A549 (cell line): Measurements from ENCODE around the gene SLC25A10. TPM values are rescaled to one million over a fixed set of nuclear protein-coding genes. Genes with fewer than 3 reads are reported as not detected.

Experiments
- ATAC-seq, 2 experiments: fragments of 200-7000 bp in 1 of 2; fragments of >200 bp in 1 of 2; cut with Nextera tagmentation in 1 of 2; cut with Tn5 transposase in 1 of 2; 3 replicates each; pipeline versions ENCODE4 v1.8.0 to v1.9.1; 2018 to 2020; ENCODE audit warnings: mild to moderate bottlenecking in 1 of 2, moderate library complexity in 1 of 2
- CTCF ChIA-PET: fragments of 300-600 bp; sonication (Branson Sonifier 250); formaldehyde crosslinking; extraction: SDS; loops from one replicate; lab custom pipeline; 2021; ENCODE audit warnings: antibody characterized with exemption, inconsistent platforms; lab: Yijun Ruan, JAX
- POLR2A ChIA-PET: fragments of 350-600 bp; formaldehyde crosslinking; extraction: SDS; loops from one replicate; lab custom pipeline; 2021; ENCODE audit warnings: antibody characterized with exemption, inconsistent platforms; lab: Yijun Ruan, JAX
- DNase-seq, 2 experiments: peaks; one replicate each; pipeline versions ENCODE4 v3.0.0 to v3.0.0-alpha.2; 2011 to 2016; ENCODE audit warnings: low read depth in 1 of 2, low spot score in 1 of 2
- FAIRE-seq: peaks from 2 replicates; lab custom pipeline; 2011; peaks lifted over from hg19 to GRCh38; lab: Jason Lieb, UNC
- H3K27ac ChIP-seq, 2 experiments: fragments of >200 bp; sonication (Bioruptor Twin); formaldehyde crosslinking; 3 replicates each; pipeline ENCODE4 v1.5.1; 2016 to 2017
- H3K4me1 ChIP-seq: fragments of >200 bp; sonication (Bioruptor Twin); formaldehyde crosslinking; 3 replicates; pipeline ENCODE4 v1.6.1; 2016
- H3K4me2 ChIP-seq: fragments of >200 bp; sonication (Bioruptor Twin); formaldehyde crosslinking; 3 replicates; pipeline ENCODE4 v1.6.1; 2016
- H3K4me3 ChIP-seq: fragments of >200 bp; sonication (Bioruptor Twin); formaldehyde crosslinking; 3 replicates; pipeline ENCODE4 v1.5.1; 2016
- H3K9me3 ChIP-seq: fragments of >200 bp; sonication (Bioruptor Twin); formaldehyde crosslinking; 3 replicates; pipeline ENCODE4 v1.6.1; 2016
- CBX2 ChIP-seq: fragments of 200-600 bp; sonication (generic); IDR thresholded peaks from 2 replicates; pipeline ENCODE4 v1.6.1; 2016; ENCODE audit warnings: low read depth, mild to moderate bottlenecking, borderline replicate concordance
- CHD2 ChIP-seq: fragments of 150-350 bp; IDR thresholded peaks from 2 replicates; pipeline ENCODE4 v1.6.1; 2014; ENCODE audit warnings: low read length; ENCODE audit not compliant: partially characterized antibody
- ESRRA ChIP-seq: fragments of 150-350 bp; IDR thresholded peaks from 2 replicates; pipeline ENCODE4 v1.6.1; 2014; ENCODE audit warnings: mild to moderate bottlenecking, low read length, borderline replicate concordance
- FOSB ChIP-seq: fragments of 250-450 bp; sonication (Bioruptor Pico); IDR thresholded peaks from 2 replicates; pipeline ENCODE4 v1.5.0; 2020; ENCODE audit warnings: mild to moderate bottlenecking, moderate library complexity
- FOXS1 ChIP-seq: fragments of 250-450 bp; sonication (Bioruptor Pico); IDR thresholded peaks from 2 replicates; pipeline ENCODE4 v1.5.0; 2020; ENCODE audit warnings: mild to moderate bottlenecking, moderate library complexity
- HOXA7 ChIP-seq: fragments of 250-450 bp; sonication (Bioruptor Pico); IDR thresholded peaks from 2 replicates; pipeline ENCODE4 v1.5.0; 2020; ENCODE audit warnings: mild to moderate bottlenecking, moderate library complexity
- HOXB5 ChIP-seq: fragments of 250-450 bp; sonication (Bioruptor Pico); IDR thresholded peaks from 2 replicates; pipeline ENCODE4 v1.5.0; 2020; ENCODE audit warnings: mild to moderate bottlenecking, moderate library complexity
- KDM5A ChIP-seq: fragments of 200-600 bp; sonication (generic); IDR thresholded peaks from 2 replicates; pipeline ENCODE4 v1.6.1; 2016; ENCODE audit warnings: antibody characterized with exemption, mild to moderate bottlenecking
- MAZ ChIP-seq: fragments of 150-350 bp; IDR thresholded peaks from 2 replicates; pipeline ENCODE4 v1.6.1; 2014; ENCODE audit warnings: antibody characterized with exemption, low read depth, low read length, borderline replicate concordance
- RFX5 ChIP-seq: fragments of 450-650 bp; IDR thresholded peaks from 2 replicates; pipeline ENCODE4 v1.7.1; 2014; ENCODE audit warnings: antibody characterized with exemption, mild to moderate bottlenecking, moderate library complexity
- WGBS: methylation state at CpG from one replicate; pipeline ENCODE4 v1.1.6; 2017; ENCODE audit errors: missing lambda C conversion rate; 5-methylcytosine and 5-hydroxymethylcytosine counted together
- polyA plus RNA-seq, 4 experiments: library from polyadenylated mRNA; depleted of rRNA in 3 of 4; stranded (reverse); fragments of >200 nt; fragmentation: RNase III in 1 of 4; extraction: RNeasy Plus Mini Kit Qiagen cat#74134 plus additional on column Dnase treatment in 1 of 4; gene quantifications; 2 replicates in 3 of 4; 3 replicates in 1 of 4; pipeline ENCODE4 v1.2.3, GENCODE V29; 2011 to 2017
- TF ChIP-seq, protein P1 (sequence below): fragments of >200 bp; sonication (Bioruptor Twin); formaldehyde crosslinking; IDR thresholded peaks from 3 replicates; pipeline ENCODE4 v1.5.1; 2016
- TF ChIP-seq, protein P2 (sequence below): fragments of >200 bp; sonication (Bioruptor Twin); formaldehyde crosslinking; IDR thresholded peaks from 3 replicates; pipeline ENCODE4 v1.6.1; 2016
- TF ChIP-seq, protein P3 (sequence below): fragments of 250-450 bp; sonication (Bioruptor Pico); IDR thresholded peaks from 2 replicates; pipeline ENCODE4 v1.5.0; 2021; ENCODE audit warnings: mild to moderate bottlenecking, moderate library complexity, borderline replicate concordance
- TF ChIP-seq, protein P4 (sequence below): fragments of 200-600 bp; sonication (generic); IDR thresholded peaks from 2 replicates; pipeline ENCODE4 v1.6.1; 2016; ENCODE audit warnings: antibody characterized with exemption, mild to moderate bottlenecking, moderate library complexity
- TF ChIP-seq, protein P5 (sequence below): IDR thresholded peaks from 2 replicates; pipeline ENCODE4 v1.6.1; 2012; ENCODE audit warnings: low read depth, borderline replicate concordance

Gene SLC25A10
- polyA plus RNA-seq, 2 of the 4 experiments (the other 2 are of a cell fraction), result 20.0 to 47.0 TPM

DNA sequence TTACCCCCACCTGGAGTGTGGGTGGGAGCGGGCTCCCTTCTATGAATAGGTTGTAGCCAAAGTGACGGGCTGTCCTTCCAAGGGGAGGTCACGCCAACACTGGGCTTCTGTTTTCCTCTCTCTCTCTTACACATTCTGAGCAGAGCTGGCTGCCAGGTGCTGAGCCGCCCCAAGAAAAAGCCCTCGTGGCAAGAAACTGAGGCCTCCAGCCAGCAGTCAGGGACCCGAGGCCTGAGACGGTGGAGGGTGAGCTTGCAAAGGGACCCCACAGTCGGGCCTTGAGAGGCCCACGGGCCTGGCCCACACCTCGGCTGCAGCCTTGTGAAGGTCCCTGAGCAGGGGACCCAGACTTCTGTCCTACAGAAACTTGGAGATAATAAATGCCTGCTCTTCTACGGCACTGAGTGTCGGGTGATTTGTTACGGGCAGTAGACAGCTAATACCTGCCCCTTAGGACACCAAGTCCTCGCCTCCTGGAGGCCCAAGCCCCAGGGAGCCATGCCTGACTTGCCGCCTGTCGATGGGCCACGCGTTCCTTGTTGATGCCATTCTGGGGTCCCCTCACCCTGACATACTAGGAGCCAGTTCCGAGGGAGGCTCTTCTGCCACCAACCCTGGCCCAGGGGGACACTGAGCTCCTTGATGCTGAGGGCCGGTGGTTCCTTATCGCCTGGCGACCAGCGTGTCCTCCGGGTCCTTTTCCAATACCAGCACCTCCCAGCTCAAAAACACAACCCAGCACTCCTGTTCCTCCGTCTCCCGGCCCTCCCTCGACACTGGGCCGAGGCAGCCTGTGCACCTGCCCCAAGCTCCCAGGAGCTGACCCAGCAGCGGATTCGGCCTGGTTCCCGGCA is 26.1 kb downstream of the SLC25A10 start:
- Histone ChIP-seq H3K27ac (no peak overlapping the region), H3K4me1 (peaks cover 17% of the 10 kb centered on the region), H3K9me3 (no peaks in the 10 kb centered on the region), H3K4me3 (no peak overlapping the region), H3K4me2 (no peak overlapping the region)
- whole genome bisulfite sequencing, result 86% methylated on average over 31 of the region's 31 CpGs
- CTCF ChIA-PET, result interaction anchor here (1.1 to 1.5 kb wide), 4 partner anchors 26 to 128 kb away, joined by 3 to 4 read pairs (median 4); no protein-coding TSS in a partner anchor
- TF ChIP-seq HOXB5 (CRISPR knock-in tag), result no peak
- TF ChIP-seq CBX2, result no peak
- TF ChIP-seq, protein P1, sequence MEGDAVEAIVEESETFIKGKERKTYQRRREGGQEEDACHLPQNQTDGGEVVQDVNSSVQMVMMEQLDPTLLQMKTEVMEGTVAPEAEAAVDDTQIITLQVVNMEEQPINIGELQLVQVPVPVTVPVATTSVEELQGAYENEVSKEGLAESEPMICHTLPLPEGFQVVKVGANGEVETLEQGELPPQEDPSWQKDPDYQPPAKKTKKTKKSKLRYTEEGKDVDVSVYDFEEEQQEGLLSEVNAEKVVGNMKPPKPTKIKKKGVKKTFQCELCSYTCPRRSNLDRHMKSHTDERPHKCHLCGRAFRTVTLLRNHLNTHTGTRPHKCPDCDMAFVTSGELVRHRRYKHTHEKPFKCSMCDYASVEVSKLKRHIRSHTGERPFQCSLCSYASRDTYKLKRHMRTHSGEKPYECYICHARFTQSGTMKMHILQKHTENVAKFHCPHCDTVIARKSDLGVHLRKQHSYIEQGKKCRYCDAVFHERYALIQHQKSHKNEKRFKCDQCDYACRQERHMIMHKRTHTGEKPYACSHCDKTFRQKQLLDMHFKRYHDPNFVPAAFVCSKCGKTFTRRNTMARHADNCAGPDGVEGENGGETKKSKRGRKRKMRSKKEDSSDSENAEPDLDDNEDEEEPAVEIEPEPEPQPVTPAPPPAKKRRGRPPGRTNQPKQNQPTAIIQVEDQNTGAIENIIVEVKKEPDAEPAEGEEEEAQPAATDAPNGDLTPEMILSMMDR, result no peak
- TF ChIP-seq, protein P2, sequence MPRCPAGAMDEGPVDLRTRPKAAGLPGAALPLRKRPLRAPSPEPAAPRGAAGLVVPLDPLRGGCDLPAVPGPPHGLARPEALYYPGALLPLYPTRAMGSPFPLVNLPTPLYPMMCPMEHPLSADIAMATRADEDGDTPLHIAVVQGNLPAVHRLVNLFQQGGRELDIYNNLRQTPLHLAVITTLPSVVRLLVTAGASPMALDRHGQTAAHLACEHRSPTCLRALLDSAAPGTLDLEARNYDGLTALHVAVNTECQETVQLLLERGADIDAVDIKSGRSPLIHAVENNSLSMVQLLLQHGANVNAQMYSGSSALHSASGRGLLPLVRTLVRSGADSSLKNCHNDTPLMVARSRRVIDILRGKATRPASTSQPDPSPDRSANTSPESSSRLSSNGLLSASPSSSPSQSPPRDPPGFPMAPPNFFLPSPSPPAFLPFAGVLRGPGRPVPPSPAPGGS, result no peak
- TF ChIP-seq KDM5A, result no peak
- no peak for TF ChIP-seq FOXS1
- no peak for TF ChIP-seq CHD2
- no peak for TF ChIP-seq HOXA7 (CRISPR knock-in tag)
- TF ChIP-seq, protein P3, sequence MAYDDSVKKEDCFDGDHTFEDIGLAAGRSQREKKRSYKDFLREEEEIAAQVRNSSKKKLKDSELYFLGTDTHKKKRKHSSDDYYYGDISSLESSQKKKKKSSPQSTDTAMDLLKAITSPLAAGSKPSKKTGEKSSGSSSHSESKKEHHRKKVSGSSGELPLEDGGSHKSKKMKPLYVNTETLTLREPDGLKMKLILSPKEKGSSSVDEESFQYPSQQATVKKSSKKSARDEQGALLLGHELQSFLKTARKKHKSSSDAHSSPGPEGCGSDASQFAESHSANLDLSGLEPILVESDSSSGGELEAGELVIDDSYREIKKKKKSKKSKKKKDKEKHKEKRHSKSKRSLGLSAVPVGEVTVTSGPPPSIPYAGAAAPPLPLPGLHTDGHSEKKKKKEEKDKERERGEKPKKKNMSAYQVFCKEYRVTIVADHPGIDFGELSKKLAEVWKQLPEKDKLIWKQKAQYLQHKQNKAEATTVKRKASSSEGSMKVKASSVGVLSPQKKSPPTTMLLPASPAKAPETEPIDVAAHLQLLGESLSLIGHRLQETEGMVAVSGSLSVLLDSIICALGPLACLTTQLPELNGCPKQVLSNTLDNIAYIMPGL (CRISPR knock-in tag), result no peak
- no peak for TF ChIP-seq MAZ
- TF ChIP-seq, protein P4, sequence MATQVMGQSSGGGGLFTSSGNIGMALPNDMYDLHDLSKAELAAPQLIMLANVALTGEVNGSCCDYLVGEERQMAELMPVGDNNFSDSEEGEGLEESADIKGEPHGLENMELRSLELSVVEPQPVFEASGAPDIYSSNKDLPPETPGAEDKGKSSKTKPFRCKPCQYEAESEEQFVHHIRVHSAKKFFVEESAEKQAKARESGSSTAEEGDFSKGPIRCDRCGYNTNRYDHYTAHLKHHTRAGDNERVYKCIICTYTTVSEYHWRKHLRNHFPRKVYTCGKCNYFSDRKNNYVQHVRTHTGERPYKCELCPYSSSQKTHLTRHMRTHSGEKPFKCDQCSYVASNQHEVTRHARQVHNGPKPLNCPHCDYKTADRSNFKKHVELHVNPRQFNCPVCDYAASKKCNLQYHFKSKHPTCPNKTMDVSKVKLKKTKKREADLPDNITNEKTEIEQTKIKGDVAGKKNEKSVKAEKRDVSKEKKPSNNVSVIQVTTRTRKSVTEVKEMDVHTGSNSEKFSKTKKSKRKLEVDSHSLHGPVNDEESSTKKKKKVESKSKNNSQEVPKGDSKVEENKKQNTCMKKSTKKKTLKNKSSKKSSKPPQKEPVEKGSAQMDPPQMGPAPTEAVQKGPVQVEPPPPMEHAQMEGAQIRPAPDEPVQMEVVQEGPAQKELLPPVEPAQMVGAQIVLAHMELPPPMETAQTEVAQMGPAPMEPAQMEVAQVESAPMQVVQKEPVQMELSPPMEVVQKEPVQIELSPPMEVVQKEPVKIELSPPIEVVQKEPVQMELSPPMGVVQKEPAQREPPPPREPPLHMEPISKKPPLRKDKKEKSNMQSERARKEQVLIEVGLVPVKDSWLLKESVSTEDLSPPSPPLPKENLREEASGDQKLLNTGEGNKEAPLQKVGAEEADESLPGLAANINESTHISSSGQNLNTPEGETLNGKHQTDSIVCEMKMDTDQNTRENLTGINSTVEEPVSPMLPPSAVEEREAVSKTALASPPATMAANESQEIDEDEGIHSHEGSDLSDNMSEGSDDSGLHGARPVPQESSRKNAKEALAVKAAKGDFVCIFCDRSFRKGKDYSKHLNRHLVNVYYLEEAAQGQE, result no peak
- no peak for TF ChIP-seq ESRRA
- TF ChIP-seq RFX5, result no peak
- TF ChIP-seq, protein P5, sequence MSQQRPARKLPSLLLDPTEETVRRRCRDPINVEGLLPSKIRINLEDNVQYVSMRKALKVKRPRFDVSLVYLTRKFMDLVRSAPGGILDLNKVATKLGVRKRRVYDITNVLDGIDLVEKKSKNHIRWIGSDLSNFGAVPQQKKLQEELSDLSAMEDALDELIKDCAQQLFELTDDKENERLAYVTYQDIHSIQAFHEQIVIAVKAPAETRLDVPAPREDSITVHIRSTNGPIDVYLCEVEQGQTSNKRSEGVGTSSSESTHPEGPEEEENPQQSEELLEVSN, result no peak
- TF ChIP-seq FOSB (CRISPR knock-in tag), result no peak
- POLR2A ChIA-PET, result no interaction called here
- ATAC-seq (no peak), FAIRE-seq (no peak), DNase-seq (no peak)
